Measurements from ENCODE around the gene NAV3.

- no peak for TF ChIP-seq POLR2AphosphoS5 (IDR thresholded peaks at IDR 0.05; ENCODE audit: low read depth)
- TF ChIP-seq CTCF (IDR thresholded peaks at IDR 0.05; ENCODE audit: insufficient read depth, low read length): no peak
- TF ChIP-seq GABPA (IDR thresholded peaks at IDR 0.05; ENCODE audit: low read depth): no peak
- TF ChIP-seq REST (IDR thresholded peaks at IDR 0.05; ENCODE audit: insufficient replicate concordance, low read depth): no peak
These were observed 255.0 kb downstream of the NAV3 start for GRCh38 chr12:78085542-78086182.

Measured in HL-60 (cell line).